Neural cell (in vitro differentiated cells): Measurements from ENCODE around the gene SLC39A3.

ENCODE experiments used
- POLR2AphosphoS5 ChIP-seq: IDR thresholded peaks from 2 replicates; pipeline ENCODE4 v1.6.1; 2012
- TF ChIP-seq, protein P1 (sequence below): fragments of 450-650 bp; IDR thresholded peaks from 2 replicates; pipeline ENCODE4 v1.5.1; 2014; ENCODE audit warnings: antibody characterized with exemption, mild to moderate bottlenecking, moderate library complexity; ENCODE audit not compliant: poor library complexity, severe bottlenecking

DNA sequence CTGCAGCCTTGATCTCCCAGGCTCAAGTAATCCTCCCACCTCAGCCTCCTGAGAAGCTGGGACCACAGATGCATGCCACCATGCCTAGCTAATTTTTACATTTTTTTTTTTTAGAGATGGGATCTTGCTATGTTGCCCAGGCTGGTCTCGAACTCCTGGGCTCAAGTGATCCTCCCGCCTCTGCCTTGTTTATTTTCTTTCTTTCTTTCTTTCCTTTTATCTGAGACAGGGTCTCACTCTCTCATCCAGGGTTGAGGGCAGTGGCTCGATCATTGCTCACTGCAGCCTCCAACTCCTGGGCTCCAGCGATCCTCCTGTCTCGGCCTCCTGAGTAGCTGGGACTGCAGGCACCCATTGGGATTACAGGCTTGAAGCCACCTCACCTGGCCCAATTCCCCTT, 33.6 kb downstream of the SLC39A3 start:
- TF ChIP-seq POLR2AphosphoS5: no peak
- TF ChIP-seq, protein P1, sequence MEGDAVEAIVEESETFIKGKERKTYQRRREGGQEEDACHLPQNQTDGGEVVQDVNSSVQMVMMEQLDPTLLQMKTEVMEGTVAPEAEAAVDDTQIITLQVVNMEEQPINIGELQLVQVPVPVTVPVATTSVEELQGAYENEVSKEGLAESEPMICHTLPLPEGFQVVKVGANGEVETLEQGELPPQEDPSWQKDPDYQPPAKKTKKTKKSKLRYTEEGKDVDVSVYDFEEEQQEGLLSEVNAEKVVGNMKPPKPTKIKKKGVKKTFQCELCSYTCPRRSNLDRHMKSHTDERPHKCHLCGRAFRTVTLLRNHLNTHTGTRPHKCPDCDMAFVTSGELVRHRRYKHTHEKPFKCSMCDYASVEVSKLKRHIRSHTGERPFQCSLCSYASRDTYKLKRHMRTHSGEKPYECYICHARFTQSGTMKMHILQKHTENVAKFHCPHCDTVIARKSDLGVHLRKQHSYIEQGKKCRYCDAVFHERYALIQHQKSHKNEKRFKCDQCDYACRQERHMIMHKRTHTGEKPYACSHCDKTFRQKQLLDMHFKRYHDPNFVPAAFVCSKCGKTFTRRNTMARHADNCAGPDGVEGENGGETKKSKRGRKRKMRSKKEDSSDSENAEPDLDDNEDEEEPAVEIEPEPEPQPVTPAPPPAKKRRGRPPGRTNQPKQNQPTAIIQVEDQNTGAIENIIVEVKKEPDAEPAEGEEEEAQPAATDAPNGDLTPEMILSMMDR: no peak
